ENCODE data around the gene GIMAP5.

The GIMAP5 gene

DNA sequence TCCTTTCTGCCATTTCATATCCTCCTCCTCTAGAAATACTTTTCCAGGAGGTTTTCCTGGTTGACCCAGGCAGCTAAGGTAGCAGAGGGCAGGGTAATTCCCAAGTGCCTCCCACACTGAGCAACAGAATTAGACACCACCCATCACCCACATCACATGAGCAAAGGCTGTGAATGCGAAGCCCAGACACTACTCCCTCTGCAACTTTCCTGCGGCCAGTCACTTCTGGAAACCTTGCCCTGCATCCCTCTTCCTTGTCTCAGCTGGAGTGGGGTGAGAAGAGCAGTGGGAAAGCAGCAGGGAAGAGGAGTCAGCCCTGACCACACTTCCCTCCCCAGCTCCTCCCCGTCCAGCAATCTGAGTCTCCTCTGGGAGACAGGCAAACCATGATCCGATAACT, 47.7 kb downstream of the GIMAP5 start:
- TF ChIP-seq, protein P1, sequence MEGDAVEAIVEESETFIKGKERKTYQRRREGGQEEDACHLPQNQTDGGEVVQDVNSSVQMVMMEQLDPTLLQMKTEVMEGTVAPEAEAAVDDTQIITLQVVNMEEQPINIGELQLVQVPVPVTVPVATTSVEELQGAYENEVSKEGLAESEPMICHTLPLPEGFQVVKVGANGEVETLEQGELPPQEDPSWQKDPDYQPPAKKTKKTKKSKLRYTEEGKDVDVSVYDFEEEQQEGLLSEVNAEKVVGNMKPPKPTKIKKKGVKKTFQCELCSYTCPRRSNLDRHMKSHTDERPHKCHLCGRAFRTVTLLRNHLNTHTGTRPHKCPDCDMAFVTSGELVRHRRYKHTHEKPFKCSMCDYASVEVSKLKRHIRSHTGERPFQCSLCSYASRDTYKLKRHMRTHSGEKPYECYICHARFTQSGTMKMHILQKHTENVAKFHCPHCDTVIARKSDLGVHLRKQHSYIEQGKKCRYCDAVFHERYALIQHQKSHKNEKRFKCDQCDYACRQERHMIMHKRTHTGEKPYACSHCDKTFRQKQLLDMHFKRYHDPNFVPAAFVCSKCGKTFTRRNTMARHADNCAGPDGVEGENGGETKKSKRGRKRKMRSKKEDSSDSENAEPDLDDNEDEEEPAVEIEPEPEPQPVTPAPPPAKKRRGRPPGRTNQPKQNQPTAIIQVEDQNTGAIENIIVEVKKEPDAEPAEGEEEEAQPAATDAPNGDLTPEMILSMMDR (IDR thresholded peaks at IDR 0.05; ENCODE audit: low read depth, low read length): no peak
- DNase-seq (ENCODE audit: low read depth in 2 of 2): no peak
- H3K4me3 ChIP-seq (replicated peaks in 1 of 2; ENCODE audit: low read depth in 2 of 2, low read length in 2 of 2): no peak overlapping the region

DNA sequence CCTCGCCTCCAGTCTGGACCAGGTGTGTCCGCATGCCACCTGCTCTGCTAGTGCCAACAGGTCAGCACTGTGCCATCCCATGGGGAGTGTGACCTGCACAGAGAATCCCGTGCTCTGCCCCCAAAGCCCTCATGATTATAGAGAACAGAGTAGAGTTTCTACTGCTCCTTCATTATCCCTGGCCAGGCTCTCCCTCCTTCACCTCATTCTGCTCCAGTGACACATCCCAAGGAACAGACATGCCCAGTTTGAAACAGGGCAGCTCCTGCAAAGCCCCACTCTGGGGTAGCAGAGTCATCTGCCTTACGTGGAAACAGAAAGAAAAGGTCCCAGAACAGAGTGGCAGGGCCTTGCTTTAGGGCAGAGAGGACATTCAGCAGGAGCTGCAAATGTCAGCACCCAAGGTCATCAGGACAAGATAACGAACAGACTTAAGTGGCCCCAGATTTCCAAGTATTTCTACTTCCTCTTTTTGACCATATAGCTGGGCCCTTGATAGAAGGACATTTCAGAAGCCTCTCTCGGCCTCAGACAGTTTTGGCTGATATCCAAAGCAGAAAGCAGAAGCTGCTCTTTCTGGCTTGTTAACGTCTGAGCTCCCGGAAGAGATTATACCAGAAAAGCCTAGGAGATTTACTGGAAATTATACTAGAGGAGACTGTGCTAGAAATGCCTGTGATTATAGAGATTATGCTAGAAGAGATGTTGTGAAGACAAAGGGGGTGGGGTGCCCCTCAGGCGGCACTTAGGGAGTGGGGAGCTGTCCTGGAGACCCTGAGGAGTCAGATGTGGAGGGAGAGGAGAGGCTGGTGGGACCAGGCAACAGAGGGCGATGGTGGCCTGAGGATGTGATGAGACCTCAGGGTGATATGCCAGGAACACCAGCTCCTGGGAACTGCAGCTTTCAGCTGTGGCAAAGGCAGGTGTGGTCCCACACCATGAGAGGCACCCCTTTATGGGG, 50.4 kb downstream of the GIMAP5 start:
- TF ChIP-seq, protein P1 (IDR thresholded peaks at IDR 0.05; ENCODE audit: low read depth, low read length): no peak
- no peak overlapping the region for H3K4me3 ChIP-seq (replicated peaks in 1 of 2; ENCODE audit: low read depth in 2 of 2, low read length in 2 of 2)
- peak in 1 of 2 donors; percentile 7 for DNase-seq (ENCODE audit: low read depth in 2 of 2)

DNA sequence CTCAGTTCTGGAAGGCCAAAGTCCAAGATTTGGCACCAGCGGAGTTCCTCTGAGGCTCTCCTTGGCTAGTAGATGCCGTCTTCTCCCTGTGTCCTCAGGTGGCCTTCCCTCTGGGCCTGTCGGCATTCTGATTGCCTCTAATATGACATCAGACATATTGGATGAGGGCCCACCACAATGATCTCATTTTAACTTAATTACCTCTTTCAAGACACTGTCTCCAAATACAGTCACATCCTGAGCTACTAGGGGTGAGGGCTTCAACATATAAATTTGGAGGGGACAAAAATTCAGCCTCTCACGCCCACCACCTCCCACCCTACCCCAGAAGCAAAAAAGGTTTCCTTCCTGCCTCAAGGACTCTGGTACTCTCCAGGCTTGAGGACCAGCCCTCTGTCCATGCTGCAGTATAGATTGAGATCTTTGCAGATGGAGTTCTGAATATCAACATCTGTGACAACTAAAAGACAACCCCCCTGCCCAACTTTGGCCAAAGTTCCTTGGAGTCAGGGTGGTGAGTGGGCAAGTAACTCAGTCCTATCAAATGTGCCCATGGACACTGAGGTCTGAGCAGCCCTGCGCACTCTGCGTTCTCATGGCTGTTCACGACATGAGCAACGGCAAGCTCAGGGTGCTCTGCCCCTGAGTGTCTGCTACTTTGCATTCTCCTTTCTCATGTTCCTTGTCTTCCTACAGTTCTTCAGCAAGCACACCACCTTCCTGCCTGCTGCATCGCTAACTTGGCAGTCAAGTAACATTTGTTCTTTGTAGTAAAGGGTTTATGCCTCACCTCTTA, 51.5 kb downstream of the GIMAP5 start:
- H3K4me3 ChIP-seq (replicated peaks in 1 of 2; ENCODE audit: low read depth in 2 of 2, low read length in 2 of 2): no peak overlapping the region
- TF ChIP-seq, protein P1 (IDR thresholded peaks at IDR 0.05; ENCODE audit: low read depth, low read length): no peak
- DNase-seq (ENCODE audit: low read depth in 2 of 2): no peak

DNA sequence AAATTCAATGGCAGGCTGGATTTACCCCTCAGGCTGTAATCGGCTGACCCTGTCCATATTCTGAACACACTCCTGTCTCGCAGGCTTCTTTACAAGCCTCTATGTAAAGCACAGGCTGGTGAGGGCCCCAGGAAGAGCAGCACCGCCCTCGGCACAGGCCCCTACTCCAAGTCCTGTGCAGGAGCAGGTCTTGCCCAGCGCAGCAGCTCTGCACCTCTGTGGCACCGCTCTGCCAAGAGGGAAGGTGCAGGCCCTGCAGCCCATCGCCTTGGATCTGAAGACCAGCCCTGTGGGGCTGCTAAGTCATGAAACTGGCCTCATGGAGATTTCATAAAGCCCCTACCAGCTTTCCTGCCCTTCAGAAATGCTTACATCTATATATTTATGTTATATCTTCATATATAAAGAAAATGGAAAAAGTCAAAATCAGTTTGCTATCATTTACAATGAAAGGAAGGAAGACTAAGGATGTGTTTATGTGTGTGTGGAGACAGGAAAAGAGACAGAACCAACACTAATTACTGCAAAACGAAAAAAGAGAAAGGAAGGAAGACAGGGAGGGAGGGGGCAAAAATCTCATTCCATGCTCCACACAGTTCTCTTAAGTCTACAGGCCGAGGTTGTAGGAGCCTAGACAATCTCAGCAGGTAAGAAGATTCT, 53.3 kb downstream of the GIMAP5 start:
- no peak overlapping the region for H3K4me3 ChIP-seq (replicated peaks in 1 of 2; ENCODE audit: low read depth in 2 of 2, low read length in 2 of 2)
- TF ChIP-seq, protein P1 (IDR thresholded peaks at IDR 0.05; ENCODE audit: low read depth, low read length): no peak
- no peak for DNase-seq (ENCODE audit: low read depth in 2 of 2)

DNA sequence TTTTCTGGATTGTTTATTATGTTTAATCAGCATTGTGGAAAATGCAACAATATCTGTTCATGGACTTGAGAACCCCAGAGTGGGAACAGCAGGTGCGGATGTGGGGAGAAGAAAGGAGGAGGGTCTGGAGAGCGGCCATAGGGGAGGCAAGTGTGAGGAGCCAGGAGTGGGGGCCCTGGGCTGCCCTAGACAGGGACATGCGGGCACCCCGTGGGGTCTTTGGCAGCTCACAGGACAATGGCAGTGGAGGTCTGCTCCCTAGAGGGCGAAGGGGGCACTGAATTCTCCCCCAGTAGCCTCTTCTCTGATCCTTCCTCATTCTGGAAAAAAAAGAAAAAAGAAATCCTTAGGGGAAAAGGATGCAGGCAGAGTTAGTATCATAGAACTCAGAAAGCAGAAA, 54.1 kb downstream of the GIMAP5 start:
- DNase-seq (ENCODE audit: low read depth in 2 of 2): no peak
- H3K4me3 ChIP-seq (replicated peaks in 1 of 2; ENCODE audit: low read depth in 2 of 2, low read length in 2 of 2): no peak overlapping the region
- TF ChIP-seq, protein P1 (IDR thresholded peaks at IDR 0.05; ENCODE audit: low read depth, low read length): no peak

DNA sequence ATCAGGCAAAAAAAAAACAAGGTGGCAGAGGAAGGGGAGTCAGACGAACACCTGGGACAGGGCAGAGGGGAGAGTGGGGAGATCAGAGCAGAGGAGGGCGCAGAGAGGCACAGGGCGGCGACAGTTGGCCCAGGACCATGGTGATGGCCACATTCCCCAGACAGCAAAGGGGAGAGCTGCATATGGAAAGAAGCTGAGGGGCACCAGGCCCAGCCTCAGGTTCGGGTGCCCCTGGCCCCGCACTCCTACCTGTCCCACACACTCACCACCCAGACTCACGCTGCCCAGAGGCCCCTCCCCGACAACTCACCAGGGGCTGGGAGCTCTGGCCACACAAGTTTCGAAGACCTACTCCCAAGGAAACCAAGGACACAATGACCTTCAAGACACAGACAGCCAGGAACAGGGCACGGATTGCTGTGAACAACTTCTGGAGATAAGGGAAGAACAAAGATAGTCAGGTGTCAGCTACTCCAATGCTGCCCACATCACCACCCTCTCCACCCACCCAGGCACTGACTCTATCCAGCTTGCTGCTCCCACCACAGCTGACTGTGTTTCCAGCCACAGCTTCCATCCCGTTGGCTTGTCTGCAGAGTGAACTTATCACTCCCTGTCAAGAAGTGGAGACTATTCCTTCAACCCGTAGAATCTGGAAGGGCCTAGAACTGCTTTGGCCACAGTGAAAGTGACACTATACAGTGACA, 54.7 kb downstream of the GIMAP5 start:
- DNase-seq (ENCODE audit: low read depth in 2 of 2): no peak
- TF ChIP-seq, protein P1 (IDR thresholded peaks at IDR 0.05; ENCODE audit: low read depth, low read length): no peak
- no peak overlapping the region for H3K4me3 ChIP-seq (replicated peaks in 1 of 2; ENCODE audit: low read depth in 2 of 2, low read length in 2 of 2)
